Eye (tissue), 1 donor: Measurements from ENCODE around the gene C20orf202.
"Not testable (repeated sequence)": the region's sequence is repeated elsewhere in the genome, so short reads cannot be mapped to it uniquely, and the experiment has no call there.

Experiments used
- DNase-seq: peaks from one replicate; pipeline ENCODE4 v3.0.0-alpha.2; 2015

Gene C20orf202

DNA sequence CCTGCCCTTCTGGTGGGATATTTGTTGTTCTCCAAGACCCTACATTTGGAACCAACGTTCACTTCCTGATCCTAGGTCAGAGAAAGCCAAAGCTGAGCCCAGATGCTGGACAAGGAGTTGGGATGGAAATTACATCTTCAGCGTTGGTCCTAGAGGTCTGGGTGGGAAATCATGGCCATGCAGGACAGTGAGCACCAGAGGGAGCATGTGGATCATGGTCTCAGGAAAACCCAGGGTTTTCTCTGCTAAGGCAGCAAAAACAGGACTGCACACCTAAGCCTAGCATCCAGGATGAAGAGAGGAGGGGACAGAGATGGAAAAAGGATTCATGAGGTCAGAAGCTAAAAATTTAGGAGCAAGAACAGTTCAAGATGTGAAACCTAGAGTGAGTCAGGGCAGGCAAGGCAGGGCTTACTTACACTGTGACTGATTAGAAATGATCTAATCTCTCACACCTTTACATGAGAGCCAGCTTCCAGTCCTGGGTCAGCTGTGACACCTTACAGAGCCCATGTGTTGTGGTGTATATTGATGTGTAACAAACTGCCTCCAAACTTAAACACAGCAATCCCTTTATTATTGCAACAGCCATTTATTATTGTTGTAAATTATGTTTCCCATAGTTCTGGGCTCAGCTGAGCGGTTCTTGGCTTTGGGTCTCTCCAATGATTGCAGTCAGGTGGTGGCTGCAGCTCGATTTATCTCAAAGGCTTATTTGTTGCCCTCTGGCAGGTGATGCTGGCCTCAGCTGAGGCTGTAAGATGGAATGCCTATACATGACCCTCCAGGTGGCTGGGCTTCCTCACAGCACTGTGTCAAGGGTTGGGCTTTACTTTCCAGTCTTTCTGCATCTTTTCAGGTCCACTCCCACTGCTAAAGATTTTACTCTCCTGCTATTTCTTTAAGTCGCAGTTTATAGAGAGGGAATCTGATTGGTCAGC lies 6.5 kb downstream of the C20orf202 start:
- no peak for DNase-seq

DNA sequence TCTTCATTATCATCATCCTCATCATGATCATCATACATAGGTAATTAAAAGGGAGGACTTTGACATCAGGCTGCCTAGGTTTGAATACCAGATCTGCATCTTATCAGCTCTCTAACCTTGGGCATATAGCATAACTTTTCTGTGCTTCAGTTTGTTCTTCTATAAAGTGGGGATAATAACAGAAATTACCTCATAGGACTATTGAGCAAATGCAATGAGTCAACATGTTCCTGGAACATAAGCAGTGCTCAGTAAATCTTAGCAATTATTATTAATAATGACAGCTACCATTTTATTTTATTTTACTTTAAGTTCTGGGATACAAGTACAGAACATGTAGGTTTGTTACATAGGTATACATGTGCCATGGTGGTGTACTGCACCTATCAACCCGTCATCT lies 7.2 kb downstream of the C20orf202 start:
- no peak for DNase-seq

DNA sequence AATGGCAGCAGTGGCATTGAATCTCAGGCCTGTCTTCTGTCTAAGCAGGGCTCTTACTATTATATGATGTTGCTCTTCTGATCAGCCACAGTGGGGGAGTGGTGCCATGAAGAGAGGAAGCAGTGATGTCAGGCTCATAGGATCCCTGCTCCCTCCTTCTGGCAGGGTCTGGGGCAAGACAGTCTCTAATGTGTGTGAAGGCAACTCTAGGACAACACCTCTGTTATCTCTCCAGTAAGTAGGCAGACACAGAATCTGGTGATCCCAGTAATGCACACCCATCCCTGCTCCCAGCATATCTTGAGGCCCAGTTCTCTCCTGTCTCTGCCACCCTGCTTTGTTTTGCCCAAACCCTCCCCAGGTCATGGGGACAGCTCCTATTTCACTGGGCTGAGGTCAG lies 8.8 kb downstream of the C20orf202 start:
- DNase-seq = no peak

DNA sequence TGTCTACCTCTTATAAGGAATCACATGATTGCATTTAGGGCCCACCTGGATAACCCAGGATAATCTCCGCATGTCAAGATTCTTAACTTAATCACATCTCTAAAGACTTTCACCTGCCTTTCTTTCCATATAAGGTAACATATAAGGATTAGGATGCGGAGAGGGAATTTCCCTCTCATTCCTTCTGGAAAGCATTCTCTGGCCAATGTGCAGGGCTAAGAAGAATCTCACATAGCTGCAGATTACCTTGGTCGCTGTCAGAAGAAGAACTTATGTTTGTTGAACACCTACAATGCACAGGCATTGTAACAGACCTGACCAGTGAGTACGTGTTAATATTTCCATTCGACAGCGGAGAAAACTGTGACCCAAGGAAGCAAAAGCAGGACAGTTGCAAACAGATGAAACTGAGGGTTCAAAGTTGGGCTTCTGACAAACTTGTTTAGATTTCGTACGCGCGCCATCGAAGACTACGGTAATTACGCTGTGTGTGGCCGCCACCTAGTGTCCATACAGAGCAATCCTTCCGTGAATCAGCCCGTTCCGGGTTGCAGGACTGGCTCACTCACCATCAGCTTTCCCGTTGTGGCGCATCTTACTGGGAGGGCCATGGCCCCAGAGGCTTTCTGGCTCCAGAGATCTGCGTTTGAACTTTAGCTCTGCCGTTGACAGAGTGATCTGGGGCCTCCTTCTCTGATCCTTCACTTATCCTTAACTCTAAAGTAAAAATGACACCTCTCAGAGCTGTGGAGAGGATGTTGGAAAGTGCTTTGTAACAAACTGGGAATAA lies 9.5 kb downstream of the C20orf202 start:
- peak; percentile 81 for DNase-seq

DNA sequence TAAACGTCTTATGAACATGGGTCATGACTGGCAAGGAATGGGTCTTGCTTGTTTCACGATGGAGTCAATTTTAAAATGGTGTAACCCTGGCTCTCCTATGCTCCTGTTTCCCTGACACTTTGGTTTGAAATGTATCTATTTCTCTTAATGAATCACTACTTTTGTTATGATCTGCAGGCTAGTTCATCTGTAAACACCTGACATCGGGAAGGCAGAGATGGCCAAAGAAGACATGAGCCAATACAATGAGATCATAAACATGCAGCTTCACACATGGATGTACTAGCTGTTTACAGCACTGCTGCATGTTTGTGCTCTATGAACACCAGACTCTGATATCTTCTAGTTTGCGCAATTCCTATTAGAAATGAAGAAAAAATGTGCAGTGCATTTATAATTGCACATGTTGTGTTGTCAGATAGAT lies 11.6 kb downstream of the C20orf202 start:
- DNase-seq = no peak

DNA sequence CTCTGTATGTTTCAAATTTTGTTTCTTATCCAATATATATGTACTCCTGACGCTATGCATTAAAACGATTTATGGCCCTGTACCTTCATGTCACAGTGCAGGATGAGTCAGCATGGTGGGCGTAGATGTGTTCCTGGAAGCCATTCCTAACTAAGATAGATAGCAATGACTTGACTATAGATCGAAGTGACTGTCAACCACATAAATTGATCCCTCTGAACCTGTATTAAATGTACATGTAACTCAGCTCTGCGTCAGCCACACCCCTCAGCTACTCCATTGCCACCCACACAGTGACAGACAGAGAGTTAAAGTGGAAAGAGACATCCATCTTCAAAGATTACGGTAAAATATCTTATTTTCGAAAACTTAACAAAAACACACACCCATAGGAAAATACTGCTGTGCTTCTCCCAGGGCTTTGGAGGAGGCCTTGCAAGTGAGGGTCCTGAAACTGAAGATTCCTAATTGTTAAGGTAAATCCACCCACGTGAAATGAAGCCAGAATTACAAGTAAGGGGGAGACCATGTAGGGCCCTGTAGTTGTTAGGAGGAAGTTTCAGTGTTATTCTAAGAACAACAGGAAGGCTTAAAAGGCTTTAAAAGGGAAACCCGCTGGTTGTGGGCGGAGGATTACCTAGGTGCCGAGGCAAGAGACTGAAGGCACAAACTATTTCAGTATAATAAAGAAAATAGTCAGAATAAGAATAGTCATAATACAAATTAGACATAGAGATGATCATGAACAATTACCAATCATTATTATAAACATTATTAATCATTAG lies 12.3 kb downstream of the C20orf202 start:
- no peak for DNase-seq

DNA sequence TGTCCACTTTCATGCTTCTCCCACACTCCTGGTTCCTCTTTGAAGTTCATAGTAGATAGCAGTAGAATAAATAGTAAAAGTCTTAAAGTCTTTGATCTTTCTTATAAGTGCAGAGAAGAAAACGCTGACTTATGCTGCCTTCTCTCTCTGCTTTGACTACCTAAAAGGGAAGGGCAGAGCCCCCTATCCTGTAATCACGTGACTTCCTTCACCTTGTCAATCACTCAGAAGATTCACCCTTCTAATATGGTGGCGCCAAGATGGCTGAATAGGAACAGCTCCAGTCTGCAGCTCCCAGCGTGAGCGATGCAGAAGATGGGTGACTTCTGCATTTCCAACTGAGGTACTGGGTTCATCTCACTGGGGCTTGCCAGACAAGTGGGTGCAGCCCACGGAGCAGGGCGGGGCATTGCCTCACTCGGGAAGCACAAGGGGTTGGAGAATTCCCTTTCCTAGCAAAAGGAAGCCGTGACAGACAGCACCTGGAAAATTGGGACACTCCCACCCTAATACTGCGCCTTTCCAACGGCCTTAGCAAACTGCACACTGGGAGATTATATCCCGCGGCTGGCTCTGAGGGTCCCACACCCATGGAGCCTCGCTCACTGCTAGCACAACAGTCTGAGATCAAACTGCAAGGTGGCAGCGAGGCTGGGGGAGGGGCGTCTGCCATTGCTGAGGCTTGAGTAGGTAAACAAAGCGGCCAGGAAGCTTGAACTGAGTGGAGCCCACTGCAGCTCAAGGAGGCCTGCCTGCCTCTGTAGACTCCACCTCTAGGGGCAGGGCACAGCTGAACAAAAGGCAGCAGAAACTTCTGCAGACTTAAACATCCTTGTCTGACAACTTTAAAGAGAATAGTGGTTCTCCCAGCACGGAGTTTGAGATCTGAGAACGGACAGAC lies 13.5 kb downstream of the C20orf202 start:
- DNase-seq = not testable (repeated sequence)

DNA sequence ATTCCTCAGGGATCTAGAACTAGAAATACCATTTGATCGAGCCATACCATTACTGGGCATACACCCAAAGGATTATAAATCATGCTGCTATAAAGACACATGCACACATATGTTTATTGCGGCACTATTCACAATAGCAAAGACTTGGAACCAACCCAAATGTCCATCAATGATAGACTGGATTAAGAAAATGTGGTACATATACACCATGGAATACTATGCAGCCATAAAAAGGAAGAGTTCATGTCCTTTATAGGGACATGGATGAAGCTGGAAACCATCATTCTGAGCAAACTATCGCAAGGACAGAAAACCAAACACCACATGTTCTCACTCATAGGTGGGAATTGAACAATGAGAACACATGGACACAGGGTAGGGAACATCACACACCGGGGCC lies 19.5 kb downstream of the C20orf202 start:
- DNase-seq = not testable (repeated sequence)

DNA sequence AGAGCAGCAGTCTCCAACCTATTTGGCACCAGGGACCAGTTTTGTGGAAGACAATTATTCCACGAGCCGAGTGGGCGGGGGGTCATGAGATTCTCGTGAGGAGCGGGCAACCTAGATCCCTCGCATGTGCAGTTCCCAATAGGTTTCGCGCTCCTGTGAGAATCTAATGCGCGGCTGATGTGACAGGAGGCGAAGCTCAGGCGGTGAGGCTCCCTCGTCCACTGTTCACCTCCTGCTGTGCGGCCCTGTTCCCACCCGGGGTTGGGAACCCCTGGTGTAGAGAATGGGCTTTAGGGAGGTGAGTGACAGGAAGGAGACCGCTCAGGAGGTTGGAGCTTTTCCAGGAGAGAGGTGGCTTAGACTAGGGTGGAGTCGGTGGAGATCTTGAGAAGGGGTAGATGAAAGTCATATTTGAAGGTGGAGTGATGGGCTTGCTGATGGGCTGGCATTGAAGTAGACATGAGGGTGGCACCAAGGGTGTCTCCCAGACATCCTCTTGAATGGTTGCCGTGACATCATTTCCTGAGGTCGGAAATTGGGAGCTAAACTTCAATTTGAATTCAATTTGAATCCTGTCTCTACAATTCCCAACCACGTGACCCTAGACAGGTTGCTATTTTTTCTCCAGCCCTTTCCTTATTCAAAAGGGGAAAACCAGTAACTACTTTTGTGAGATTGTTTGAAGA lies 21.1 kb downstream of the C20orf202 start:
- DNase-seq = no peak

DNA sequence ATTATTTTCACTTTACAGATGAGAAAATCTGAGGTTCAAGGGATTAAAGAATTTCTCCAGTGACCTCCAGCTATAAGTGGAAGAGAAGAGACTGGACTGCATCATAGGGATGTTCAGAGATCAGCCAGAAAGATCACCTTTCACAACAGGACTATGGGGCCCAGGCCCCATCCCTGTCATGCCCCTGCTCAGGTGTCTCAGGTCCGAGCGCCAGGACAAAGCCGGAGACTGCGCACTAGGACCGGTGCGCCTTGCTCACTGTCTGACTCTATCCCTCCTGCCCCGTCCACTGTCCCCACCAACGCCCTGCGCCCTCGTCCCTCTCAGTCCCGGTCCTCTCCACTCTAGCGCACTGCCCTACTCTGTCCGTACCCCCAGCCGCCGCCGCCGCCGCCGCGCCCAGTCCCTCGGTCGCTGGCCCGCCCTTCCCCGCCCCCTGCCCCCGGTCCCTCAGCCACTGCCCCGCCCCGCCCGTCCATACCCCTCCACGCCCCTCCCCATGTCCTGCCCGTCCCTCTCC lies 22.1 kb downstream of the C20orf202 start:
- DNase-seq = peak; percentile 79

DNA sequence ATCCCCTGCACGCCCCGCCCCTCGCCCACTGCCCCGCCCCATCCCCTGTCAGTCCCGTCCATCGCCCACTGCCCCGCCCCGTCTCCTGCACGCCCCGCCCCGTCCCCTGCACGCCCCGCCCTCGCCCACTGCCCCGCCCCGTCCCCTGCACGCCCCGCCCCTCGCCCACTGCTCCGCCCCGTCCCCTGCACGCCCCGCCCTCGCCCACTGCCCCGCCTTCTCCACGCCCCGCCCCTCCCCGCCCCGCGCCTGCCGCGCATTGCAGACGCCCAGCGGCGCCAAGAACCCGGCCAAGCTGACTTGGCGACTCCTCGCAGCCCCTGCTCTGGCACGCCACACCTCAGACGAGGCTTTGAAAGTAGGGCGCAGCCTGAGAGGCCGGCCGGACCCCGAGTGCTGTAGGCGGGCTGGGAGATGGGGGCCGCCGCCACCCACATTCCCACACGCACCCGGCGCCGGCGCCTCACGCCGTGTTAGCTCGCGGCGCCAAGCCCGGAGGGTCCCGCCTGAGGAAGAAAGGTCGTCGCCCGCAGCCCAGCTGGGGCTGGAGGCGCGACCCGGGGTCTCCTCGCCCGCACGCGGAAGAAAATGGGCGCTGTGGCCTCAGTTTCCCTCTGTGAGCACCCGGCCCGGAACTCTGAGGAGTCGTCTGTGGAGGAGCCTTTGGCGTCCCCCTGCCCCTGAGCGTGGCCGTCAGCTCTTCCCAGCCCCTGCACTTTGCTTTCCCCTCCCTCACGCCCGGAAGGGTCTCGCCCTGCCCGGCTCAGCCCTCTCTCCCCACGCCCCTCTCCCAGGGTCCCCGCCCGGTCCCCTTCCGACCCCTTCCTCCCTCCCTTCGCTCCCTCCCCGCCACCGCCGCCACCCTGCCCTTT lies 22.8 kb downstream of the C20orf202 start, which contains the start of gene RAD21L1:
RAD21L1 (plus strand) TSS at position 262 of the 872 bp plus-strand sequence. CDS start 2,410 bp downstream, outside the sequence.
- DNase-seq = peak; percentile 80

DNA sequence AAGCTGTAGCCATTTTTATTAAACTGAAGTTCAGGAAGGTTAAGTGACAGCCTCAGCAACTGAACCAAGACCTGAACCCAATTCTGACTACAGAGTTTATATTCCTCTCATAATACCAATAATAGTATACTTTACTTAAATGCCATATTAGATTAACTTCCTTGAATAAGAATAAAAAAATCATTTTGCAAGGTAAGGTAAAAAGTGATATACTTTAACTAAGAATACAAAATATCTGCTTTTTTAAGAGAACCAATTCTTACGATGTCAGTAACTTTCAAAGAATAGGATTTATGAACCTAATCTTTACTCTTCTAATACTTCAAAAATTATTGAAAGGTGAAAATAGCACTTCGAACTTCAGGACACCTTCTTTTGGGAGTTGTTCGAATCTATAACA lies 26.3 kb downstream of the C20orf202 start:
- no peak for DNase-seq

DNA sequence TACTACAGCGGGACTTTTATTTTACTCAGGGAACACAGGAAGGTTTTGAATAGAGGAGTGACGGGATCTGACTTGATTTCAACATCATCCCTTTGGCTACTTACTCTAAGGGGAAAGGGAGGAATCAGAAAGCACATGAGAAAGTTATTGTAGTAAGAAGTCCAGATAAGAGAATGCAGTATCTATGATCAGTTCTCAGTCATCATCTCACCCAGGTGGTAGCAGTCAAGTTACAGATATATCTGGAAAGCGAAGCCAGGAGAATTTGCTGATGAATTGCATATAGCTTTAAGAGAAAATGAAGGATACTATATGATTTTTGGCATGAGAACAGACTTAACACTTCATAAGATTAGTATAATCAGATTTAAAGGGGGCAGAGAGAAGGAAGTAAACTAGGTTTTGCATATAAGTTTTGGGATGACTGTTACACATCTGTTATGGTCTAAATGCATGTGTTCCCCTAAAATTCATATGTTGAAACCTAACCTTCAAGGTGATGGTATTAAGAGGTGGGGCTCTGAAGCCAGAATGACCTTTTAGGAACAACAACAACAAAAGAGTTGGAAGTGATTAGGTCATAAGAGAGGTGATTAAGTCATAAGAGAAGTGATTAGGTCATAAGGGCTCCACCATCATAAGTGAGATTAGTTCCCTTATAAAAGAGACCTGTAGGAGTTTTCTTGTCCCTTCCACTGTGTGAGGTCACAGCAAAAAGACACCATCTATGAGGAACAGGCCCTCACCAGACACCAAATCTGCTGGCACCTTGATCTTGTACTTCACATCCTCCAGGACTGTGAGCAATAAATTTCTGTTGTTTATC lies 29.2 kb downstream of the C20orf202 start:
- no peak for DNase-seq

DNA sequence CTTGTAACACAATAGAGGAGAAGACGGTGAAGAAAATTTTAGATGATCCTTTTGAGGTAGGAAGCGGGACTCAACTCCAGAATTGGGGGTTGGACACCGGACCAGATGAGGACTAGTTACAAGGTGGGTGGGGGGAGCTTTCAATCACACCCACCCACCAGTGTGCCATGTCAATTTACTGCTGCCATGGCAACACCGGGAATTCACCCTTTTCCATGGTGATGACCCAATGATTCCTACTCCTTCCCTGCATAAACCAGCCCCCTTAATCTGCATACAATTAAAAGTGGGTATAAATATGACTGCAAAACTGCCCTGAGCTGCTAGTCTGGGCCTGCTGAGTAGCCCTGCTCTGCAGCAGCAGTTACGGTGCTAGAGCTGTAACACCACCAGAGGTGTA lies 37.3 kb downstream of the C20orf202 start:
- DNase-seq = no peak

DNA sequence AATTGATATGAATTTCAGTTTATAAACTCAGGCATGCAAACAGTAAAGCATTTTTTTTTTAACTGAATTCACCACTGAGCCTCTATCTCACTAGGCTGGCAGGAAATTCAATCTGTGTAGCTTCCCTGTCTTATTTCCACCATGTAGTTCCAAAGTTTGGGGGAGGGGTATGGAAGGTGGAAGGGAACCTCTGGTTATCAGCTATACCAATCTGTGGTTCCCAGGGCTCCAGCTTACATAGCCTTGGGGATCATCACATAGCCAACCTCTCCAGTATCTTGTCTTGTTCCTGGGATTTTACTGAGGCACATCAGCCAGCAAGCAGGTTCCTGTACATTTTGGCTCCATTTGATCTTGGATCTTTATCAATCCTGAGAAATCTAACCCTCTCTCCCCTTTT lies 38.2 kb downstream of the C20orf202 start:
- DNase-seq = no peak

DNA sequence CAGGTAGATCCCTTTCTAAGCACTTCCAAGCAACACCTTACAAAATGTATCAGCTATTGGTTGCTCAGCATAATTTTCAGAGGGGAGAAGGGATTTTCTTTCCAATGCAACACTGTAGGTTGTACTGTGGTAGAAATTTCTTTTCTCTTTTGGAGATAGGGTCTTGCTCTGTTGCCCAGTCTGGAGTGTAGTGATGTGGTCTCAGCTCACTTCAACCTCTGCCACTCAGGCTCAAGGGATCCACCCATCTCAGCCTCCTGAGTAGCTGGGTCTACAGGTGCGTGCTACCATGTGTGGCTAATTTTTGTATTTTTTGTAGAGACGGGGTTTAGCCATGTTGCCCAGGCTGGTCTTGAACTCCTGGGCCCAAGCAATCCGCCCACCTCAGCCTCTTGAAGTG lies 38.8 kb downstream of the C20orf202 start:
- DNase-seq = no peak

DNA sequence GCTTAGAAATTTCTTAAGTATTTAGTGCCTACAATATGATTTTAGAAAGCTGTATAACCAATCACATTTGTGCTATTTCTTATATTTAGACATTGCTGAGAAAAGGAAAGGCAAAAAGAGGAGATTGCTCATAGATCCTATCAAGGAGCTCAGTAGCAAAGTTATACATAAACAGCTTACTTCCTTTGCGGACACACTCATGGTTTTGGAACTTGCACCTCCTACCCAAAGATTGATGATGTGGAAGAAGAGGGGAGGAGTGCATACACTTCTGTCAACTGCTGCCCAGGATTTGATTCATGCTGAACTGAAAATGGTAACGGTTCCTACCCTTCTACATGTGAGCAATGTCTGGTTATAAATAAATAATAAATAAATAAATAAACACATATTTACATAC lies 39.3 kb downstream of the C20orf202 start:
- DNase-seq = no peak

DNA sequence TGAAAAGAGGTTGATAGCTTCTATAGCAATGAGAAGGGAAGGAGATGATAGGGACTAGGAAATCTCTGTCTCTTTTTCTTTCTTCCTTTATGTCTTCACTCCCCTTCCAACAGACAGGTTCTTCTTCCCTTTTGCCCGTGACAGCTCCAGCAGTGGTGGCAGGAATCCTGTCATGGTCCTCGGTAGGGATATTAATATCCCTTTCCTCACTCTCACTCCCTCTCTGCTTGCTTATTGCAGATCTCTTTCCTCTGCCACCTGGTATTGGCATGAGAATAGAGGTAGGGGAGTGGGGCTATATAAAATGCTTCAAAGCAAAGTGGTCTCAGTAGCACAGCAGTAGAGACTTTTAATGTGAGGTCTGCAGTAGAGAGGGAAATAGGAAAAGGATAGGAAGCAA lies 42.3 kb downstream of the C20orf202 start:
- DNase-seq = no peak

DNA sequence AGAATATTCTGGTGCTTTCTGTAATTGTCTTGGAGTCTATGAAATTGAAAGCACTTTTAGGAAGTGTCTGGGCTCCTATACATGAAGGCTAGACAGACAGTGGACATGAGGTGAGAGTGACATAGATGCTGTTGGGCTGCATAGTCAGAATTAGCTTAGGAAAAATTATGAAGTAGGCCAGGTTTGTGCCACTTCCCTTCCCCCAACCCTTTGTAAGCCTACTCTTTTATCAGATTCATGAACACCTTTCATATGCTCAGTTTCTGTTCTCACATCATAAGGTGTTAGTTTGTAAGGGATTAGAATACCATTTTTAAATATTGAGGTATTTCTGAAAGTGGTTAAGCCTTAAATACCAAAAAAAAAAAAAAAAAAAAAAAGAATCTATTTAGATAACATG lies 44.4 kb downstream of the C20orf202 start:
- DNase-seq = no peak
